Kidney epithelial cell (primary cell): ENCODE results near the gene CCL13. TPM values are rescaled to one million over a fixed set of nuclear protein-coding genes. Genes with fewer than 3 reads are reported as not detected.

Experiments
- DNase-seq: peaks from one replicate; pipeline ENCODE4 v3.0.0-alpha.2; 2010; ENCODE audit warnings: low read depth
- H3K27me3 ChIP-seq: 2 replicates; pipeline ENCODE4 v1.6.0; 2011; ENCODE audit warnings: low read length; ENCODE audit not compliant: control insufficient read depth, insufficient read depth
- H3K36me3 ChIP-seq: 2 replicates; pipeline ENCODE4 v1.5.1; 2011; ENCODE audit warnings: low read length; ENCODE audit not compliant: control insufficient read depth, insufficient read depth
- H3K4me3 ChIP-seq: 2 replicates; pipeline ENCODE4 v1.5.1; 2011; ENCODE audit warnings: low read depth, mild to moderate bottlenecking, control low read depth, low read length
- total RNA-seq: library from RNA; depleted of rRNA; stranded (reverse); fragments of >200 nt; gene quantifications from 2 replicates; pipeline ENCODE4 v1.2.3, GENCODE V29; 2015
- TF ChIP-seq, protein P1 (sequence below): IDR thresholded peaks from 2 replicates; pipeline ENCODE4 v1.5.1; 2011; ENCODE audit warnings: mild to moderate bottlenecking, moderate library complexity, low read length, control low read depth, inconsistent platforms; ENCODE audit not compliant: insufficient read depth, poor library complexity, severe bottlenecking

Gene CCL13
- total RNA-seq, 1 donor from 2014 or later: not detected

DNA sequence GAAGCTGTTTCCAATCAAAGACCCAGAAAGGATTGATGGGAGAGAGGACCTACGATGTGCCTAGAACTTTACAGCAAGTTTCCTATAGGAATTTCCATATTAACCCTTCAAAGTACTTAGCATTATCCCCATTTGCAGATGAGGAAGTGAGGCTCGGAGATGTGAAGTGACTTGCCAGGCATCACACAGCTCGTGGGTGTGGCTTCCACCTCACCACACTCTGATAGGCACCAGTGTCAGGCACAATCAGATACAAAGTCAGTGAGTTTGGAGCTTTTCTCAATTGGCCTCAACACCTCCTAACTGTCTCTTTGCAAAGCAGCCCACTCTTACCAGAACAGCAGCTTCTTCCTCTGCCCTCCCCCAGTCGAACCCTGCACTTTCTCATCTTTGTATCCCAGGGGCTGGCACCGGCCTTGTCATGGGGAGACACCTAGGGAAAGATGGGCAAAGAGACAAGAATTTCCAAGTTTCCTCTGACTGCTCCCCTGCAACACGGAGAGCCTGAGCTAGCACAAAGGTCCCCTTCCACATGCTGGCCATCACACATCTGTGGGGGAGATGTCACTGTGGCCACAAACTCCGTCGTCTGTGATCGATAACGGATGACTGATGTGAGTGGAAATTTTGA, 44.1 kb downstream of the CCL13 start:
- Histone ChIP-seq H3K36me3 (no peaks in the 10 kb centered on the region), H3K4me3 (no peak overlapping the region), H3K27me3 (no peaks in the 10 kb centered on the region)
- DNase-seq: no peak
- TF ChIP-seq, protein P1, sequence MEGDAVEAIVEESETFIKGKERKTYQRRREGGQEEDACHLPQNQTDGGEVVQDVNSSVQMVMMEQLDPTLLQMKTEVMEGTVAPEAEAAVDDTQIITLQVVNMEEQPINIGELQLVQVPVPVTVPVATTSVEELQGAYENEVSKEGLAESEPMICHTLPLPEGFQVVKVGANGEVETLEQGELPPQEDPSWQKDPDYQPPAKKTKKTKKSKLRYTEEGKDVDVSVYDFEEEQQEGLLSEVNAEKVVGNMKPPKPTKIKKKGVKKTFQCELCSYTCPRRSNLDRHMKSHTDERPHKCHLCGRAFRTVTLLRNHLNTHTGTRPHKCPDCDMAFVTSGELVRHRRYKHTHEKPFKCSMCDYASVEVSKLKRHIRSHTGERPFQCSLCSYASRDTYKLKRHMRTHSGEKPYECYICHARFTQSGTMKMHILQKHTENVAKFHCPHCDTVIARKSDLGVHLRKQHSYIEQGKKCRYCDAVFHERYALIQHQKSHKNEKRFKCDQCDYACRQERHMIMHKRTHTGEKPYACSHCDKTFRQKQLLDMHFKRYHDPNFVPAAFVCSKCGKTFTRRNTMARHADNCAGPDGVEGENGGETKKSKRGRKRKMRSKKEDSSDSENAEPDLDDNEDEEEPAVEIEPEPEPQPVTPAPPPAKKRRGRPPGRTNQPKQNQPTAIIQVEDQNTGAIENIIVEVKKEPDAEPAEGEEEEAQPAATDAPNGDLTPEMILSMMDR: no peak

DNA sequence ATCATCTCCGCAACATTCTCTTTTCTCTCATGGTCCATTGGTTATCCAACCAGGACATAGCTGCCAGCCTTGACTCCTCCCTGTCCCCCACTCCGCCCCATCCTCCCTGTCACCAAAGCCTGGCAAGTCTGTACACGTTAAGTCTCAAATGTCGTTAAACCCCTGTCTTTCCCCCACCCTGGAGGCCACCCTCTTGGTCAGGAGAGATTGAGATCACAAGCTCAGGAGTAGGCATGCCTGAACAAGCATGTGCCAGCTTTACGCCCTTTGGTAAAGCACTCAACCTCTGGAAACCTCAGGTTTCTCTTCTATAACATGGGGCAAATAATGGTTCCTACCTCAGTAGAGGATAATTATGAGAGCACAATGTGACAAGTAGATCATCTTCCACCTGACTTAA, 44.9 kb downstream of the CCL13 start:
- Histone ChIP-seq H3K4me3 (no peak overlapping the region), H3K36me3 (no peaks in the 10 kb centered on the region), H3K27me3 (no peaks in the 10 kb centered on the region)
- DNase-seq: no peak
- TF ChIP-seq, protein P1: no peak

DNA sequence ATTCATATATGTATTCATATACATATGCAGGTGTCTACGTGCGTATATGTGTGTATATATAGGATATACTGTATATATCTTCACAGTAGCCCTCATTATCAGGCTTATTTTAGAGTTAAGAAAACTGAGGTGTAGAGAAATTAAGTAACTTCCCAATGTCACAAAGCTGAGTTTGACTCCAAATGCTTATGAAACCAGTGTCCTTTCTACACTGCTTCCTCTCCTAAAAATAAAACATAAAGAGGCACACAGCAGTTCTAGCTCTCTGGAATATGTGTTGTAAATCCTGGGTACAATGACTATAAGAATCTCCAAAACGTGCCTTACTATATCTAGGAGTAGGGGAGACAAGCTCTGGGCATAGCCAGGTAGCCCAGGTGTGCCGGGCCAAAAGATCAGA, 46.7 kb downstream of the CCL13 start:
- no peak for DNase-seq
- TF ChIP-seq, protein P1: no peak
- Histone ChIP-seq H3K27me3 (no peaks in the 10 kb centered on the region), H3K4me3 (no peak overlapping the region), H3K36me3 (no peaks in the 10 kb centered on the region)

DNA sequence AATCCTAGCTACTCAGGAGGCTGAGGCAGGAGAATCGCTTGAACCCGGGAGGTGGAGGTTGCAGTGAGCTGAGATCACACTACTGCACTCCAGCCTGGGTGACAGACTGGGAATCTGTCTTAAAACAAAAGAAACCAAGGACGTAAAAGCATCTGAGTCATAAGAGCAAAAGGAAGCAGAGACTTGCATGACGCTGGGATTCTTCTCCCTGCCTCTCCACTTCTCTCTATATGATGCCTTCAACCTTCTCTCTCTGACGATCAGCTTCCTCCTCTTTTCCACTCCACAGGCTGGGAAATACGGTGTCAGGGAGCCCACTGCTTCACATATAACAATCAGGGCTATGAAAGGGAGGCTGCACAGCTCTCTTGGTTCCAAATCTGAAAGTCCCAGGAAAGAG, 49.9 kb downstream of the CCL13 start:
- Histone ChIP-seq H3K36me3 (no peaks in the 10 kb centered on the region), H3K27me3 (no peaks in the 10 kb centered on the region), H3K4me3 (no peak overlapping the region)
- no peak for DNase-seq
- TF ChIP-seq, protein P1: no peak

Other genes with a start within 250 kb of the CCL13 start
- 14.3 and 25.8 TPM in 2 replicates for gene CCL2, start 101.2 kb upstream of the CCL13 start, total RNA-seq
- not detected in 2 replicates for gene CCL7, start 86.3 kb upstream of the CCL13 start, total RNA-seq
- gene CCL11, start 70.7 kb upstream of the CCL13 start, total RNA-seq: not detected in 2 replicates
- not detected in 2 replicates for gene CCL8, start 37.0 kb upstream of the CCL13 start, total RNA-seq
- not detected in 2 replicates for gene CCL1, start 6.8 kb downstream of the CCL13 start, total RNA-seq
- gene TMEM132E, start 223.1 kb downstream of the CCL13 start, total RNA-seq: 0.13 and 0.21 TPM in 2 replicates